Subcutaneous abdominal adipose tissue (tissue), 5 donors: ENCODE results near the gene FGFRL1.

Experiments
- H3K27ac ChIP-seq: one replicate; pipeline ENCODE4 v1.7.0; 2013; ENCODE audit warnings: low read depth, mild to moderate bottlenecking, inconsistent platforms, low read length, moderate library complexity
- H3K27me3 ChIP-seq, 5 donors: one replicate each; pipeline ENCODE4 v1.7.0; 2013; ENCODE audit warnings: low read length in 5 of 5, inconsistent platforms in 1 of 5; ENCODE audit not compliant: control insufficient read depth in 5 of 5, insufficient read depth in 4 of 5
- H3K36me3 ChIP-seq, 5 donors: one replicate each; pipeline ENCODE4 v1.7.0; 2013; ENCODE audit warnings: low read length in 5 of 5; ENCODE audit not compliant: control insufficient read depth in 5 of 5, insufficient read depth in 5 of 5
- H3K4me1 ChIP-seq, 5 donors: one replicate each; pipeline ENCODE4 v1.7.0; 2013; ENCODE audit warnings: low read length in 5 of 5, mild to moderate bottlenecking in 3 of 5, moderate library complexity in 1 of 5; ENCODE audit not compliant: control insufficient read depth in 5 of 5, insufficient read depth in 5 of 5
- H3K4me3 ChIP-seq, 5 donors: one replicate each; pipeline ENCODE4 v1.7.0; 2013; ENCODE audit warnings: low read length in 5 of 5, low read depth in 1 of 5
- H3K9ac ChIP-seq, 5 donors: one replicate each; pipeline ENCODE4 v1.7.0; 2013; ENCODE audit warnings: low read length in 5 of 5, mild to moderate bottlenecking in 4 of 5, moderate library complexity in 3 of 5
- H3K9me3 ChIP-seq, 5 donors: one replicate each; pipeline ENCODE4 v1.7.0; 2013; ENCODE audit warnings: low read length in 5 of 5; ENCODE audit not compliant: control insufficient read depth in 5 of 5
- donor health status: healthy.
- donor health status: healthy.
- donor health status: healthy.
- donor health status: healthy.
- donor health status: healthy.

FGFRL1 gene

GRCh38 chr4:1039493-1040343, 28.3 kb downstream of the FGFRL1 start:
- Histone ChIP-seq H3K4me1 (peaks cover 6 to 70% (median 51%) of the 10 kb centered on the region in 5 donors), H3K4me3 (no peak overlapping the region), H3K9ac (peak overlapping the region in 1 of 5 donors; percentile 25), H3K9me3 (no peaks in the 10 kb centered on the region), H3K27me3 (peaks cover 11 to 35% (median 25%) of the 10 kb centered on the region in 5 donors), H3K27ac (peak overlapping the region; percentile 46), H3K36me3 (no peaks in the 10 kb centered on the region)

- Histone ChIP-seq H3K4me1 (peaks cover 6 to 62% (median 48%) of the 10 kb centered on the region in 5 donors), H3K27ac (no peak overlapping the region), H3K4me3 (no peak overlapping the region), H3K27me3 (peaks cover 14 to 42% (median 33%) of the 10 kb centered on the region in 5 donors), H3K9ac (no peak overlapping the region), H3K36me3 (no peaks in the 10 kb centered on the region), H3K9me3 (no peaks in the 10 kb centered on the region)
Observed at GRCh38 chr4:1040344-1041146, 29.1 kb downstream of the FGFRL1 start.

GRCh38 chr4:1041147-1041935, 29.9 kb downstream of the FGFRL1 start:
- H3K27ac ChIP-seq = no peak overlapping the region
- peaks cover 6 to 55% (median 45%) of the 10 kb centered on the region in 5 donors for H3K4me1 ChIP-seq
- no peaks in the 10 kb centered on the region for H3K9me3 ChIP-seq
- H3K27me3 ChIP-seq = peaks cover 14 to 42% (median 33%) of the 10 kb centered on the region in 5 donors
- H3K4me3 ChIP-seq = peak overlapping the region in 1 of 5 donors; percentile 2
- no peak overlapping the region for H3K9ac ChIP-seq
- H3K36me3 ChIP-seq = no peaks in the 10 kb centered on the region

GRCh38 chr4:1041936-1042330, 30.5 kb downstream of the FGFRL1 start:
- H3K9ac ChIP-seq = no peak overlapping the region
- H3K36me3 ChIP-seq = no peaks in the 10 kb centered on the region
- H3K27me3 ChIP-seq = peaks cover 14 to 42% (median 33%) of the 10 kb centered on the region in 5 donors
- H3K9me3 ChIP-seq = no peaks in the 10 kb centered on the region
- peak overlapping the region in 1 of 5 donors; percentile 2 for H3K4me3 ChIP-seq
- peaks cover 6 to 57% (median 47%) of the 10 kb centered on the region in 5 donors for H3K4me1 ChIP-seq
- H3K27ac ChIP-seq = no peak overlapping the region

- no peak overlapping the region for H3K27ac ChIP-seq
- H3K4me1 ChIP-seq = peaks cover 8 to 58% (median 53%) of the 10 kb centered on the region in 5 donors
- no peak overlapping the region for H3K4me3 ChIP-seq
- no peaks in the 10 kb centered on the region for H3K9me3 ChIP-seq
- peaks cover 14 to 42% (median 33%) of the 10 kb centered on the region in 5 donors for H3K27me3 ChIP-seq
- H3K36me3 ChIP-seq = no peaks in the 10 kb centered on the region
- no peak overlapping the region for H3K9ac ChIP-seq
Observed at GRCh38 chr4:1042352-1043055, 31.1 kb downstream of the FGFRL1 start.

GRCh38 chr4:1043162-1043561, 31.7 kb downstream of the FGFRL1 start:
- H3K9me3 ChIP-seq = no peaks in the 10 kb centered on the region
- peaks cover 8 to 65% (median 57%) of the 10 kb centered on the region in 5 donors for H3K4me1 ChIP-seq
- H3K9ac ChIP-seq = no peak overlapping the region
- H3K36me3 ChIP-seq = no peaks in the 10 kb centered on the region
- H3K27ac ChIP-seq = no peak overlapping the region
- H3K4me3 ChIP-seq = no peak overlapping the region
- H3K27me3 ChIP-seq = peaks cover 14 to 42% (median 33%) of the 10 kb centered on the region in 5 donors

GRCh38 chr4:1043651-1044468, 32.4 kb downstream of the FGFRL1 start:
- H3K9ac ChIP-seq = peak overlapping the region in 1 of 5 donors; percentile 38
- peaks cover 14 to 42% (median 33%) of the 10 kb centered on the region in 5 donors for H3K27me3 ChIP-seq
- no peaks in the 10 kb centered on the region for H3K36me3 ChIP-seq
- H3K4me1 ChIP-seq = peaks cover 8 to 65% (median 57%) of the 10 kb centered on the region in 5 donors
- no peaks in the 10 kb centered on the region for H3K9me3 ChIP-seq
- H3K27ac ChIP-seq = peak overlapping the region; percentile 69
- no peak overlapping the region for H3K4me3 ChIP-seq

GRCh38 chr4:1044469-1045192, 33.2 kb downstream of the FGFRL1 start:
- H3K27me3 ChIP-seq = peaks cover 14 to 42% (median 33%) of the 10 kb centered on the region in 5 donors

More at GRCh38 chr4:1044469-1045192, 33.2 kb downstream of the FGFRL1 start:
- Histone ChIP-seq H3K36me3 (no peaks in the 10 kb centered on the region), H3K9me3 (no peaks in the 10 kb centered on the region), H3K9ac (no peak overlapping the region), H3K4me1 (peaks cover 8 to 59% (median 52%) of the 10 kb centered on the region in 5 donors), H3K4me3 (no peak overlapping the region), H3K27ac (peak overlapping the region; percentile 69)
